Measurements from ENCODE around the gene GRB10.

GRB10 gene

DNA sequence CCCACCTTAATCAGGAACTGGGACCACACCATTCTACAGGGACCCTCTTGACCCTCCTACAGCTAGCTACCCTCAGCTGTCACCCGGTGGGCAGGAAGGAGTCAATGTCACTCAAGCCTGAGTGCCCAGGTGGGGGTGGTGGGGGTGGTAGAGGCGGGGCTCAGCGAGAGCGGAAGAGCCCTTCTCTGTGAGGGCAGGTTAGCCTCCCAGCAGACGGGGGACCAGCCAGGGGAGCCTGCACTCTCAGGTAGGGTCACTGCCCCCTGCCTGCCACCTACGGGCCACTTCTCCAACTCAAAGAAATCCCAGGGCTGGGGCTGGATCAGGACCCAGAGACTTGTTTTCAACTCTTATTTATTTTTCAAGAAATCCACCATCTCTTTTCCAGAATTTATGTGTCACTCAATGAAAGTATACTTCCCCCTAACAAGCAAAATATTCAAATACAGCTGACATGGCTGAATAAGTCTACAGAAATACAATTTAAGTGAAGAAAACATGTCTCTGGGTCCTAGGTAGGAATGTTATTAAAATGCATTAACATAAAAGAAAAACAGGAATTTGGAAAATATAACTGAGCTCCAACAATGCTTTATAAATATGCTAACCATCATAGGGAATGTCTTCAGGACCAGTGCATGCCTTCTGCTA is 154.1 kb downstream of the GRB10 start:
- no peak for DNase-seq

DNA sequence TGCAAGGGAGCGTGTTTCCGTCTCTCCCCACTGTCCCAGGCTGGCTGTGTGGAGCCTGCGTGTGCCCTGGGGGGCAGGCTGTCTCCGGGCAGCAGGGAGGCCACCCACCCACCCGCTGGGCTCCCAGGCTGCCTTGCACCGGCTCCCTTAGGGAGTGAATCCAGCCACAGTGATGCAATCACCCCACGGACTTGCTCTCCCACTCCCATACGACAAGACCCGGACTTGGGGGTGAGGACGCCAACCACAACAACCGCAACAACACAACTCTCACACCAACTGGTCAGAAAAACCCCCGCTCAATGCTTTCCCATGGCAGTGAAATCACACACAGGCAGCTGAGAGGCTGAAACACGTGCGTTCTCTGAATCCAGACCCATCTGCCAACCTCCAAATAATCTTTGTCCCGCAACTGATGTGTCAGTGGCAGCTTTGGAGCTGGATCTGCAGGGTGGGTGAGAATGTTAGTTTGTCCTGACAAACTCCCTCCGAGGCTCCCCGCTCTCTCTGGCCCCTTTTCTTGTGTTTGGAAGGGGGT is 154.8 kb downstream of the GRB10 start:
- DNase-seq, result no peak

DNA sequence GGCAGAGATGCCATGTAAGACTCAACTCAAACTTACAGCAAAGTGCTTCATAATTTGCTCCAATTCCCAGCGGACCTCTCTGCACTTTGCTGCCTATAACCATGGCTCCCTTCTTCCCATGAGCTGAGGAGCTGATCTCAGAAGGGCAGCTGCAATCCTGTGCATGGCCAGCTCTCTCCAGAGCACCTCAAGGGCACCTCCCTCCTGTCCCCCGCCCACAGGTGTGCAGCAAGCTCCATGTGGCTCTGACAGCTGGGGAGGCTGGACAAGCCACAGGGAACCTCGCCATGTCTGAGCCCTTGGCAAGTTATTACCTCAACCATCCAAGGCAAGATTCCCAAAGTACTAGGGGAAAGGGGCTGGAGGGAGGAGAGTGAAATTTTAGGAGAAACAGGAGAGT is 156.4 kb downstream of the GRB10 start:
- DNase-seq, result peak; percentile 66

DNA sequence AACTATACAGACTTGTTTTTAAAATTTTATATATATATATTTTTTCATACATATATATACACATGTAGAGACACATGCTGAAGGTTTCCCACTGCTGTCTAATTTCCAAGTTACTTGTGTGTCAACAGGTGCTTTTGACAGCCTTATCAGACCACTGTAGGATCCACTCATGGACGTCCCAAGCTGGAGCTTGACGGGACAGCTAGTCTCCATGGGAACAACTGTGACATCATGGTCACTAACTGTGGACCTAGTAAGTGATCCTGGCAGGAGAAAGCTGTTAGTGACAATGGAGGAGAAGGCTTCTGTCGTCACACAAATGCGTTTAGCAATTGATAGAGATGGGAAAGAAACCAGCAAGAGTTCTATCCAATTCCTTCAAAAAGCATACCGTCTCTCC is 157.3 kb downstream of the GRB10 start:
- DNase-seq, result no peak

DNA sequence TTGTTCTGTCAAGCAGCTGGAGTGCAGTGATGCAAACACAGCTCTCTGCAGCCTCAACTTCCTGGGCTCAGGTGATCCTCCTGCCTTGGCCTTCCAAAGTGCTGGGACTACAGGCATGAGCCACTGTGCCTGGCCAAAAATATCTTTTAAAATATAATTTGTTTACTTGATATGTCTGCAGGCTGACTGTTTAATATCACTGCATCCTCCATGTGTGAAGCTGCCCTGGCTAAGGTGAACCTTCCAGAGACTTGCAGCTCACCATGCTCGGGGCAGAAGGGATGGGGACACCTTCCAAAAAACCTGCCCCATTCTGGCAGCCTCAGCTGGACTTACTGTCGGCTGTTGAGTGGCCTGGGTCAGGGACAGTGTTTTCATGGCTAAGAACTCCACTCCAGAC is 159.9 kb downstream of the GRB10 start:
- DNase-seq, result no peak

DNA sequence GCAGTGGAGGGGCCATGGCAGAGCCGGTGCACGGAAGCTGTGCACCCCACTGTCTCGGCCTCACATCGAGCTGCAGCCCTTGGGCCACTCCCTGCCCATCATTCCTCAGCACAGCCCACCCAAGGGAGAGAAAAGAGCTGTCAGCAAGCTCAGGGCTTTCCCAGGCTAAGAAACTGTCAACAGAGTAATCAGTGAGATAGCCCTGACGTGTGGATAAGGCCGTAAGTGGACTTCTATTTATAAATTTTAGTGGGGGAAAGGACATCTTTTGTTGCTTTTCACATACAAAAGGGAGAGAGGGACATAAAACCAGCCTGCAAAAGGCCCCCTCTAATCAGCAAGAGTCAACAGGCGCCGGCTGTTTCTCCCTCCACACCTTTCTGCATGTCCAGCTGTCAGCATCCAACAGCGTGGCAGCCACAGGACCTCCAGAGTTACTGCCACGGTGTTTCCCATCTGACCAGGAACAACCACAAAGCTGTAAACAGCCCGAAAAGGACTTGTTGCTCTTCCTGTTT is 160.7 kb downstream of the GRB10 start:
- peak; percentile 79 for DNase-seq

DNA sequence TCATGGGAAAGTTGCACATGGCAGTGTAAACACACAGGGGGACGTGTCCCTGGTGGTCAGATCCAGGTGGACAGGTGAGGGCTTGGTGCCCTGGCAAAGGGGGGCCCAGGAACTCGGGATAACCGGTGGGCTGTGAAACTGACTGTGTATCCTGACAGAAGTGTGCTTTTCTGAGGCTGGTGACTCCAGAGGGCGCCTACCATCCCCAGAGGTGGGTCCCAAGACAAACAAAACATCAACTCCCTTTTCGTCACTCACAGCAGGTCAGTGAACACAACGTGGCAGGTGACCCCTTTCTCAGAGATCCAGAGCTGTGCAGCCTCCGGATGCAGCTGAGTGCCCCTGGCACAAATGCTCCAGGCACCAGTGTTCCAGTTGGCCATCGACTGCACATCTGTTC is 161.5 kb downstream of the GRB10 start:
- DNase-seq, result peak; percentile 79

DNA sequence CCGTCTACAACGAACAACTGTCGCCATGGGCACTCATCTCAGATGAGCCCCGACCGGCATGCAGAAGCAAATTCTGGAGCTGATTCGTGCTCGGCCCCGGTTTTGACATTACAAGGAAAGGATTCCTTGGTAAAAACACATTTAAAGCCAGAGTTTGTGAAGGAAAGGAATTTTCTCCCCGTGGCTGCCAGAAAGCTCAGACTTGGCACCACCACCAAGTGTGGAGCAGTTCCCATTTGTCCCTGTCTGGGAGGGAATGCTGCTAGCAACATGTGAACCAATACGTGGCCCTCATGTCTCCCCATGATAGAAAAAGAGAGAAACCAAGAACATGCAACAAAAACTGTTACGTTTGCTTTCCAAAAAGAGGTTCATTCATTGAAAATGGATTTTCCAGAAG is 162.3 kb downstream of the GRB10 start:
- DNase-seq, result no peak

DNA sequence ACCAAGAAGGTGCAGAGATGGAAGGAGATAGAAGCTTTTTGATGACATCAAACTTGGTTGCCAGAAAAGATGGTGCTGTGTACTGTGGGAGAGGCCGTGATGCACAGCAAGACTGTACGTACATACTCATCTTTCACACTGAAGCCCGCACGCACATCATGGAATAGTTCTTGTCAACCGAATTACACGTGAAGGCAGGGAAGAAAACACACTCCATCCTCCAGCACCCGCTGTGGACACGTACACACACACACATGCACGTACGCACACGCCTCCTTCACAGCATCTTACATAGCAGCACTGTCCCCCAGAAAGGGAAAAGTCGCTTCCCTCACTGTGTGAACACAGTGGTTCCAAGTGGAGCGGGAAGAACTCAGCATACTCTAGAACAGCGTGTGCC is 163.0 kb downstream of the GRB10 start:
- no peak for DNase-seq

DNA sequence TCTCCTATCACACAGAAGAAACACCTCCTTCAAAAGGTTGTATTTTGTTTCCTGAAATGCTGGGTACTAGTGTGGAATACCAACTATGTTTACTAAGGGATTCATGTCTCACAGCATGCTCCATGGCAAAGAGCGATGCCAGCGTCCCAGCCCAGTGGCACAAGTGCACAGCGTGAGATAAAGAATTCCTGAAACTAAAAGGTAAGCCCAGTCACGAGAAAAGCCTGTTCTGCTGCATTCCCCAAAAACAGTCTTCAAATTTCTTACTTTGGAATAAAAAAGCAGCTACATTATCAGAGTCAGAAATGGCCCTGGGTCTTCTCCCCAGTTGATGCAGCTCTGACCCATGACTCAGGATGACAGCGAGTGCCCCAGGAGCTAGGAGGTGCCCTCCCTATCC is 164.4 kb downstream of the GRB10 start:
- no peak for DNase-seq

DNA sequence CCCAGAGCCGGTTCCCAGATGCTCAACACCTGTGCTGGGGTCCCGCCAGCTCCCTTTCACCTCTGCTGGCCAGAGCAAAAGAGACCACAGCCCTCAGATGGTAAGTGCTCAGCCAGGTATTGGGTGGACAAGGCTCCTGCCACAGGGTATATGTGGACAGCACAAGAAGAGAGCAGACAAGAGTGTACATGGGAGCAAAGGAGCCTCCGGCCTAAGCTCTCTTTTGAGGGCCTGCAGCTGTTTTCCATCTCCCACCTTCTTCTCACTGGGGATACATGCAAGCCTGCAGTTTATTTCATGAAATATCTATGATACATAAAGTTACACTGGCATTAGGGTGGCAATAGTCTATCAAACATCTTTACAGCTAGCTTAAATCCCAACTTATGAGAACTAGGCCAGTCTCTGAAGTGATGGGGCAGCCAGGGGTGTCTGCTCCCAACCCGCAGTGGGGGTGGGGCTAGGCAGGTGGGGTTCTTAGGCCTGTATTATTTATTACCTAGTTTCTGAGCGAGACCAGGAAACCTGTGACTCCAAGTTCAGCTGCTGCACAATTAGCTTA is 167.1 kb downstream of the GRB10 start:
- no peak for DNase-seq

DNA sequence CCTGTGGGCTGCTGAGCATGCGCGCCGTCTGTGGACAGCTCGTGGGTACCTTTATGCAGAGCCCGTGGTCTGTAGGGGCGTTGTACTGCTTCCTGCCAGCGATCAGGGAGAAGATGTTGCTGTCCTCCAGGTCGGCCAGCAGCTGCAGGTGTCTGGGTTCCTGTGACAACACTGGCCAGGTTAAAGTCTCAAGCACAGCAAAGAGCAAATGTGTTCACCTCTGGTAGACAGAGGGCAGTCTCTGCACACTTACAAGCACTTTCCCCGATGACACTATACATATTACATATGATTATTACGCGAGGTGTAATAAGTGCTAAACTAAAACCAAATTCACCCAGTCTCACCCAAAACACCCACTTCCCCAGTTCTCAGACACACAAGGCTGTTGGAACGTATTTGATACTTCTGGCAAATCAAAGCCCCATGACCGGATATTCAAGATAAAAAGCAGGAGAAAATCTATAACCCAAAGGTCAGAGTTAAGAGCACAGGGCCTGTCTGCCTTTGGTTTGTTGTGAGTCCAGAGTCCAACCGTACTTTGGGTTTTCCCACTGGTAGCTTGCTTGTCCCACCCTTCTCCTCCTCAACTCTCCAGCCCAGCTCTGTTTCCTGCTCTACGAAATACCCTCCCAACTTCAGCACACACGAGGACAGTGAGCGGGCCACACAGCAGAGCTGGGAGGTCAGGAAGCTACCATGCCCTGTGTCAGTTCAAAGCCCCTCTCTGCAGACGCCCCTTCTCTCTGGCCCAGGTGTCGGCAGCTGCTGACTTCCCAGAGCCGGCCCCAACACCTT is 167.8 kb downstream of the GRB10 start:
- peak; percentile 73 for DNase-seq

DNA sequence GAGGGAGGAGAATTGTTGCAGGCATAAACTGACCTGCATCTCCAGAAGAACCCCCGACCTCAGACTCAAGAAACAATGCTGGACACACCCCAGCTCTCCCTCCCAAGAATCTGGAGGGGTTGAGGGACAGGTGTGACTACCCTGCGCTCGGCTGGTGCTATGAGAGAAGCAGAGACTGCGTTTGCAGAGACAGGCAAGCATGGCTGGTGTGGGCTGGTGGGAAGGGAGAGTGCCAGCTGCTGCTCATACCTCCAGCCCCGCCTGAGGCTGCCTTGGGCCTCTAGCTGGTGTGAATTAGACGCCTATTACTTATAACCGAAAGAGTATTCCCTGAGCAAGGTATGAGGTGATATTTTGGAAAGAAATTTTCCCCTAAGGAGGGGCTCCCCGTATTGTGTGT is 169.2 kb downstream of the GRB10 start:
- no peak for DNase-seq

DNA sequence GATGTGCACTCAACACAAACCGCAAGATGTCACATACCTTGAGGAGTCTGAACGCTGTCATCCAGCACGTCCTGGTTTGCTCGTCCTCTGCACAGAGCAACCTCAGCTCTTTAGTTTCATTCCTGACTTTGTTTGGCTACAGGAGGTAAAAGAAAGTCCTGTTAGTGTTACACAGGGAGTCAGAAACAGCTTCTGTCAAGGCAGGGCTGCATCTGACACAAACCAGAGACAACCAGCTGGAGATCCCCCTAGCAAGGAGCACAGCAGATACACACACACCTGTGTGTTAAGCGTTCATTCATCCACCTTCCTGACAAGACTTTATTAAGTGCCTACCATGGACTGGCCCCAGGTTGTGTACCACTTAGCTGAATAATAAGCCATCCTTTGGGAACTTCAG is 170.0 kb downstream of the GRB10 start:
- no peak for DNase-seq

DNA sequence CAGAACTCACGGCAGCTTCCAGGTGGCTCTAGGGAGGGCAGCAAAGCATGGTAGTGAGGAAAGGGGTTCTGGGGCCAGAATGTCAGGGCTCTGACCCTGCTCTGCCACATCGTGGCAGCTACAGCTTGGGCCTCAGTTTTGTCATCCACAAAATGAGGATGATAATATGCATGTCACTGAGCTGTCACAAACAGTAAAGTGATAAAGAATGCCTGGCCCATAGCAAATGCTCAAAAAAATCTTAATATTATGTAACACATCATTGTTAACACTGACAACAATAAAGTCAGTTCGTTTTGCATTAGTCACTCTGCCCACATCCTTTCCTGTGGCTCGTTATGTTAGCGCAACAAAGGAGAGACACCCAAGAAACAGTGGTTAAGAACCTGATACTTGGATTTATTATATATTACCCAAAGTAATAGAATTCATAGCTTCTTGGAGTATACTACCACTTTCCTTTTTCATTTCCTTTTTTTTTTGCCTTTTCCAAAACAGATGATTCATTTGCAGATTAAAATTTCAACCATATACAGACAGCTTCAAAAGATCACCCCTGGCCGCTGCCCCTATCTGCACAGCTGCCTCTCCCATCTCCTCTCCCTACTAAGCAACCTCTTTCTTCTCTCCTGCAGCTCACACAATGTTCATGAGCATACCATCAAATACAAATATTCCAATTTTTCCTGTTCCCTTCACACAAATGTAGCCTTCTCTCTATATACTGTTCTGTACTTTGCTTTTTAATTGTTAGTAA is 172.0 kb downstream of the GRB10 start:
- no peak for DNase-seq

DNA sequence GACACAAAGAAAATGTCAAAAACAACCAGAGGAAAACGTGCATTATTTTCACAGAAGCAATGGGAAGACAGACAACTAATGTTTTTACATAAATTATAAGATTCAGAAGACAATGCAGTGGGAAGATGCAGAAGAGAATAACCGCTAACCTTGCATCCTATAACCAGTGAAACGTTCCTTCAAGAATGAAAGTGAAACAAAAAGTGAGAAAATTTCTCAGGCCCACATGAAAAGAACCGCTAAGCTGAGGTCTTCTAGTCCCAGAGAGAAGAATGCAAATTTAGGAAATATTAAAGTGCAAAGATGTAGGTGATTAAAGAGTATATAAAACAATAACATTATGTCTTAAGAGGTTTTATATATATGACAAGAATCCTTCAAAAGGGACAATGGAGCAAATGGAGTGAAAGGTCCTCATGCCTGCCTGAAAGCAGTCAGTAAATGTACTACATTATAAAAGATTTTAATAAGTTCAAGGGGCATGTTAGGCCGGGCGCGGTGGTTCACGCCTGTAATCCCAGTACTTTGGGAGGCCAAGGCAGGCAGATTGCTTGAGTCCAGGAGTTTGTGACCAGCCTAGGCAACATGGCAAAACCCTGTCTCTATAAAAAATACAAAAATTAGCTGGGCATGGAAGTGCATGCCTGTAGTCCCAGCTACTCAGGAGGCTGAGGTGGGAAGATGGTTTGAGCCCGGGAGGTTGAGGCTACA is 174.3 kb downstream of the GRB10 start:
- DNase-seq, result no peak

DNA sequence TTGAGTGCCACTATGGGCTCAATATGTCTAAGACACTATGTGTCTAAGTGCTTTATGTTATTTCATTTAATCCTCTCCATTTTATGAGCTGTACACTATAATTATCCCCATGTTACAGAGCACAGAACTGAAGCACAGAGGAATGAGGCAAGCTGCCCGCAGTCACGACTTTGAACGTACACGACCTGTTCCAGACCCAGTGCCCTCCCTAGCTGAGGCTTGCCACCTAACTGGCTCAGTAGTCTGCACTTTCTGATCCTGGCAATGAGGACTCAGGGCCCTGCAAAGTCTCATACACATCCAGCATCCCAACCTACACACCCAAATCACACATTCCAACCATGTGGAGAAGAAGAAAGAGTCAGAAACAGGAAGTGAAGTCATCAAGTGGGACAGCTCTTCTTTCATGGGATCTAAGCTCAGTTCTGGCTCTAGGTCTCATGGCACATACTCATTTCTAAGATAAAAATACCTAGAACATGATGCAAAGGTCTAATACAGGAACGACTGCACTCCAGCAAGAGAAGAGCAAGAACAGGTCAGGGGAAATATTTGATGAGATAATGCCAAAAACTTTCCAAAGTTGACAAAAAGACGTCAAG is 175.1 kb downstream of the GRB10 start:
- no peak for DNase-seq

DNA sequence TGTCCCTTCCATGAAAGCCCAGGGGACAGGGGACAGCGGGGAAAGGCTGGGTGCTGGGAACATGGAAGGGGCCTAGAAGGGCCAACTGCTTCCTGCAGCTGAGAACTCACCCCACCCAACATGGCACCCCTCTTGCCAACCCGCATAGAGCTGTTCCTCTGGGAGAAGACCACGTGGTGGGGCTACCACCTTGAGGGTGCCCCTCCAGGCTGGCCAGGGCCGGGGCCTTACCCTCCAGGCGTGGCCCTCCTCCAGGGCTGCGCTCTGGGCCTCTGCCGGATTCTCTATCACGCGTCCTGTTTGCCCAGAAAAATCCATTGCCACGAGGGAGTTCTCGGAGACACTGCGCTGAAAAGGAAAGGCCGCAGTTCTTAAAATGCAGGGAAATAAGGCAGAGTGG is 177.6 kb downstream of the GRB10 start:
- DNase-seq, result no peak

DNA sequence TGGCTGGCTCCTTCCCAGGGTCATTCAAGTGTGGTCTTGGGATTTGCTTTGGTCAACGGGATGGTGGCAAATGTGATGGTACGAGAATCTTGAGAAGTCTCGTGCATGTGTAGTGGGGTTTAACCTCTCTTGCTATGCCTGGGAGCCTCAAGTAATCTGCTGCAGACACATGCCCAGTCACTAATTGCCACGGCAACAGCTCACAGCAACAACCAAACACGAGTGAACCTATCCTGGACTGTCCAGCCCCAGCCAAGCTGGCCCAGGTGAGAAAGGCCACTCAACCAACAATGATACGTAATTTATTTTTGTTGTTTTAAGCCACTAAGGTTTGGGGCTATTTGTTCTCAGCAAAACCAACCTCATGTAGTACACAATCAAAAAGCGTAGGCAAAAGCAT is 179.4 kb downstream of the GRB10 start:
- DNase-seq, result no peak

DNA sequence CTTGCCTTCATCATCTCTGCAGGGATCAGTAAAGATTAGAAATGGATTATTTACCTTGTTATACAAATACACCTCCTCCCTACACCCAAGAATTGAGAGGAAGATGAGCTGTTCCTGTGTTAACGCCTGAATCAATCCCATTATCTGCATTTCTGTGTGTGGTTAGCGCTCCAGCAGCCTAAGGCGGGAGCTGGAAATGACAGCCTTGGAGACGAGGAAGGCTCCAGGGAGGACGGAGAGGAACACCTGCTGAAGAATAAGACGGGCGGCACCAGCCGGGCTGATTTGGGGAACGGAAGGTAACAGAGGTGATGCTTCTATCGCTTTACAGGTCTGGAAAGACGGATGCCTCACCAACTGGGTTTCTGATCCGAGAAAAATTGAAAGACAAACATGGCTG is 183.3 kb downstream of the GRB10 start:
- DNase-seq, result peak; percentile 95

DNA sequence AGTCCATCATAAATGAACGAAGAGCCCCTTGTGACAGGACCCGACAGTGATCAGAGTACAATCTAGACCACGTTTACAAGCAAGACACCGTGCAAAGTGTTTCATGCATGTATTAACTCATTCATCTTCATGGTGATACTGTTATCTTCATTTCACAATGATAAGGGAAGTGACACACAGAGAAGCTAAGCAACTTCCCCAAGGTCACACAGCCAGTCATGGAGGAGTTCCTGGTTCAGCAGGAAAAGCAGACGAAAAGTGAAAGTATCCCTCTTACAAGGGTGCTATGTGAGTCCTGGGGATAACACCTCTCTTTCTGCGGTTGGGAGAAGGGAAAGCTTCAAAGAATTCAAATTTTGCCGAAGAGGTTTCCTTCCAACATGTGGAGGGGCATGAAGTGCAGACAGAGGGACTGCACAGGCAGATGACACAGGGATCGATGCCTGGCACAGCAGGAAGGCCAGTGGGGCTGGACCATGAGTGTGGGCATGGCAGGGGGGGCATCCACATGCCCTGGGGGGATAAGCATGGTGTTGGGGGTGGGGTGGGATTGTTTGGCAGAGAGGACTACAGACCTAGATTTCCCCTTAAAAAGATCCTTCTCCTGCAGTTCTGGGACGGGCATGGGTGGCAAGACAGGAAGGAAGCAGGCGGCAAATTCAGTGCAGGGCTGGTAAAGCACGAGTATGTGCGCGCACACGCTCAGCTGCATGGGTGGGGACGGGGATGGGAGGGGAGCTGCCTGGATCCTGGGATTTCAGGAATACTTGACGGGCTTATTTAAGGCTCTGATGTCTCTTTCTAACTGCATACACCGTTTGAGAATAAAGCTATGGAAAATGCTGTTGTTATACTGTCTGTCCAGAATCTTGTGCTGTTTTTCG is 184.0 kb downstream of the GRB10 start:
- DNase-seq, result peak; percentile 94
